Tibial nerve (tissue), 3 donors: ENCODE results near the gene TBC1D1.

Source experiments
- POLR2A ChIP-seq, 2 donors: fragments of 450-650 bp; IDR thresholded peaks; one replicate each; pipeline ENCODE4 v1.6.1; 2017; ENCODE audit warnings: antibody characterized with exemption in 2 of 2, mild to moderate bottlenecking in 2 of 2, moderate library complexity in 2 of 2
- TF ChIP-seq, protein P1 (sequence below), 5 experiments: fragments of 200-600 bp in 3 of 5; fragments of 450-650 bp in 2 of 5; sonication (generic) in 3 of 5; IDR thresholded peaks; one replicate each; pipeline ENCODE4 v1.5.1; 2016 to 2019; ENCODE audit warnings: antibody characterized with exemption in 5 of 5, mild to moderate bottlenecking in 3 of 5, moderate library complexity in 2 of 5

GRCh38 chr4:38176165-38176564, 285.3 kb downstream of the TBC1D1 start:
- TF ChIP-seq, protein P1, sequence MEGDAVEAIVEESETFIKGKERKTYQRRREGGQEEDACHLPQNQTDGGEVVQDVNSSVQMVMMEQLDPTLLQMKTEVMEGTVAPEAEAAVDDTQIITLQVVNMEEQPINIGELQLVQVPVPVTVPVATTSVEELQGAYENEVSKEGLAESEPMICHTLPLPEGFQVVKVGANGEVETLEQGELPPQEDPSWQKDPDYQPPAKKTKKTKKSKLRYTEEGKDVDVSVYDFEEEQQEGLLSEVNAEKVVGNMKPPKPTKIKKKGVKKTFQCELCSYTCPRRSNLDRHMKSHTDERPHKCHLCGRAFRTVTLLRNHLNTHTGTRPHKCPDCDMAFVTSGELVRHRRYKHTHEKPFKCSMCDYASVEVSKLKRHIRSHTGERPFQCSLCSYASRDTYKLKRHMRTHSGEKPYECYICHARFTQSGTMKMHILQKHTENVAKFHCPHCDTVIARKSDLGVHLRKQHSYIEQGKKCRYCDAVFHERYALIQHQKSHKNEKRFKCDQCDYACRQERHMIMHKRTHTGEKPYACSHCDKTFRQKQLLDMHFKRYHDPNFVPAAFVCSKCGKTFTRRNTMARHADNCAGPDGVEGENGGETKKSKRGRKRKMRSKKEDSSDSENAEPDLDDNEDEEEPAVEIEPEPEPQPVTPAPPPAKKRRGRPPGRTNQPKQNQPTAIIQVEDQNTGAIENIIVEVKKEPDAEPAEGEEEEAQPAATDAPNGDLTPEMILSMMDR (IDR thresholded peaks at IDR 0.05): no peak
- no peak for TF ChIP-seq POLR2A (IDR thresholded peaks at IDR 0.05)
